Spleen (tissue), 7 donors: ENCODE measurements around the gene ATG7.

Experiments used
- CTCF ChIP-seq, 11 experiments: fragments of 200-600 bp in 7 of 11; fragments of 450-650 bp in 4 of 11; sonication (generic) in 4 of 11; IDR thresholded peaks in 8 of 11; conservative IDR thresholded peaks in 3 of 11; 1 replicate in 7 of 11; 2 replicates in 4 of 11; pipeline versions ENCODE4 v1.4.0 to v1.8.0; 2016 to 2021; ENCODE audit warnings: antibody characterized with exemption in 11 of 11, inconsistent platforms in 4 of 11, mild to moderate bottlenecking in 1 of 11
- POLR2A ChIP-seq, 3 donors: fragments of 450-650 bp; IDR thresholded peaks; one replicate each; pipeline ENCODE4 v1.5.1; 2017; ENCODE audit warnings: antibody characterized with exemption in 3 of 3, mild to moderate bottlenecking in 1 of 3
- POLR2AphosphoS5 ChIP-seq, 3 donors: sonication (generic); formaldehyde crosslinking; IDR thresholded peaks; one replicate each; pipeline ENCODE4 v1.5.1; 2017; ENCODE audit warnings: antibody characterized with exemption in 3 of 3
- donor health status: DM: no; HTN: no; CAD: no; lungs with moderate emphysema.
- donor health status: DM: no; HTN: no; CAD: no.
- donor health status: DM: no; HTN: no; CAD: no.

GRCh38 chr3:11424277-11424676, 152.1 kb downstream of the ATG7 start:
- TF ChIP-seq CTCF (IDR thresholded peaks at IDR 0.05 in 8 of 11, conservative IDR thresholded peaks at IDR 0.05 in 3 of 11) (no peak), POLR2A (IDR thresholded peaks at IDR 0.05) (no peak), POLR2AphosphoS5 (IDR thresholded peaks at IDR 0.05) (no peak)
